ENCODE data around the gene NCR3LG1. TPM values are rescaled to one million over a fixed set of nuclear protein-coding genes. Genes with fewer than 3 reads are reported as not detected.
A peak's percentile ranks its signal among the peaks of the same experiment; 100 is the strongest.

The NCR3LG1 gene
- total and polyA plus RNA-seq, 2 donors (not counting 1 experiment from before 2014, with no cell fraction given) = 0.12 to 0.64 TPM

DNA sequence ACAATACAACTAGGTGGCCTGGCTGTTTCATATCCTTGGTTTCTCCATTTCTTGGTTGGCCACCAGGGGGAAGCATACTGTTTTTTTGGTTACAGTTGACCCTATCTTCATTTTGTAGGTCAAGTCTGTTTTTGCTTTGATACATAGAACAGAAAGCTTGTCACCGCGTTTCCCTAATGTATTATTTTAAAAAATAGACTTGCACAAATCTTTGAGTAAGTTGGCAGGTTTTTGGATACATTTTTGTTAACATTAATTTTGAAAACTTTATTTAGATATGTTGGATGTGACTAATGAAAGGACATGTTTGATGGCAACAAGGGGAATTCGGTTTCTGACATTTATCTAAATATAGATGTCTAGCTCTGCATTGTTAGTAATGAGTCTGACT, 3.0 kb downstream of the NCR3LG1 start:
- Histone ChIP-seq H3K4me1 (ENCODE audit: control insufficient read depth in 2 of 2, insufficient read depth in 2 of 2, low read length in 2 of 2) (peaks cover 29 to 34% of the 10 kb centered on the region in 2 donors), H2AFZ (ENCODE audit: insufficient read depth, low read depth, low read length, poor library complexity, severe bottlenecking) (no peak overlapping the region), H3K4me3 (ENCODE audit: control extremely low read depth in 1 of 5, extremely low read depth in 1 of 5, insufficient read depth in 1 of 5, low read depth in 2 of 5, low read length in 4 of 5) (no peak overlapping the region), H3K79me2 (ENCODE audit: control insufficient read depth, insufficient read depth, low read length) (no peaks in the 10 kb centered on the region), H3K36me3 (replicated peaks in 1 of 2; ENCODE audit: control extremely low read depth in 1 of 2, control insufficient read depth in 1 of 2, extremely low read depth in 1 of 2, insufficient read depth in 2 of 2, low read length in 1 of 2) (no peaks in the 10 kb centered on the region), H3K4me2 (replicated peaks; ENCODE audit: low read depth, low read length, poor library complexity, severe bottlenecking) (peak overlapping the region; percentile 99), H3K27ac (ENCODE audit: low read length in 2 of 2) (no peak overlapping the region), H3K9me3 (ENCODE audit: control extremely low read depth in 1 of 3, control insufficient read depth in 2 of 3, insufficient read depth in 1 of 3, low read length in 2 of 3) (peaks cover 0 to 22% (median 1%) of the 10 kb centered on the region in 3 donors), H3K9ac (ENCODE audit: low read length) (no peak overlapping the region), H3K27me3 (replicated peaks in 1 of 4; ENCODE audit: control extremely low read depth in 1 of 4, control insufficient read depth in 3 of 4, insufficient read depth in 4 of 4, low read length in 3 of 4) (peaks cover 0 to 34% (median 21%) of the 10 kb centered on the region in 4 experiments), H4K20me1 (ENCODE audit: control insufficient read depth, insufficient read depth, low read length, poor library complexity, severe bottlenecking) (no peaks in the 10 kb centered on the region)
- Mint-ChIP-seq H3K9me3 (ENCODE audit: insufficient read depth) (peaks cover 2% of the 10 kb centered on the region), H3K27ac (no peak overlapping the region), H3K4me1 (peaks cover 32% of the 10 kb centered on the region), H3K4me3 (peak overlapping the region; percentile 95), H3K27me3 (peaks cover 33% of the 10 kb centered on the region)
- no peak for TF ChIP-seq EZH2 (IDR thresholded peaks at IDR 0.05; ENCODE audit: borderline replicate concordance, insufficient read depth, low read depth, low read length, poor library complexity, severe bottlenecking)
- TF ChIP-seq, protein P1, sequence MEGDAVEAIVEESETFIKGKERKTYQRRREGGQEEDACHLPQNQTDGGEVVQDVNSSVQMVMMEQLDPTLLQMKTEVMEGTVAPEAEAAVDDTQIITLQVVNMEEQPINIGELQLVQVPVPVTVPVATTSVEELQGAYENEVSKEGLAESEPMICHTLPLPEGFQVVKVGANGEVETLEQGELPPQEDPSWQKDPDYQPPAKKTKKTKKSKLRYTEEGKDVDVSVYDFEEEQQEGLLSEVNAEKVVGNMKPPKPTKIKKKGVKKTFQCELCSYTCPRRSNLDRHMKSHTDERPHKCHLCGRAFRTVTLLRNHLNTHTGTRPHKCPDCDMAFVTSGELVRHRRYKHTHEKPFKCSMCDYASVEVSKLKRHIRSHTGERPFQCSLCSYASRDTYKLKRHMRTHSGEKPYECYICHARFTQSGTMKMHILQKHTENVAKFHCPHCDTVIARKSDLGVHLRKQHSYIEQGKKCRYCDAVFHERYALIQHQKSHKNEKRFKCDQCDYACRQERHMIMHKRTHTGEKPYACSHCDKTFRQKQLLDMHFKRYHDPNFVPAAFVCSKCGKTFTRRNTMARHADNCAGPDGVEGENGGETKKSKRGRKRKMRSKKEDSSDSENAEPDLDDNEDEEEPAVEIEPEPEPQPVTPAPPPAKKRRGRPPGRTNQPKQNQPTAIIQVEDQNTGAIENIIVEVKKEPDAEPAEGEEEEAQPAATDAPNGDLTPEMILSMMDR (IDR thresholded peaks at IDR 0.05) = peak; percentile 82
- ChIA-PET CTCF (interaction anchor here (0.8 to 2.7 kb wide), 10 partner anchors 10 to 173 kb away, joined by 3 to 12 read pairs (median 5); partner anchors contain the start of gene KCNJ11), POLR2A (interaction anchor here (0.7 kb wide), 1 partner anchor 250 kb away, joined by 3 read pairs; no protein-coding TSS in a partner anchor)
- intact Hi-C loops (cut with micrococcal nuclease) = loop anchor here (1.0 to 10.0 kb wide), 6 partner anchors 30 to 620 kb away; partner anchors contain the start of genes C11orf58 and RPS13
- DNase-seq (peak; percentile 80), ATAC-seq (ENCODE audit: low read depth) (no peak)
- WGBS (ENCODE audit: insufficient coverage) = no CpG with 5 or more reads among the region's 3 CpGs

DNA sequence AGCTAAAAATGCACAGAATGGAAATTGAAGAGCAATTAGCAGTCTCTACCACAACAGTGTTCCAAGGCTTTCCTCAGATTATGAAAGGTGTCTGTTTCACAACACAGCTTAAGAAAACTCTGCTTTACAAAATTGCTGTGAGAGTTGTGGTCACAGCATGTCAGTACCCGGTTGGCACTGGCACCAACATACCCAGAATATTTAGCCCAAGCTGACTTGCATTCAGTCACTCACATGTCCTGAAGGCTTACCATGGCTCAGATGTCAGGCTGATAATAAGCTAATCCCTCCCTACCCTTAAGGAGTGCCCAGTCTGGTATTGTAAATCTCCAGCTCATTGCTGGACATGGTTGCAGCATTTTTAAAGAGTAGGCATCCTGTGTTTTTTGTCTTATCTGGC, 14.9 kb downstream of the NCR3LG1 start:
- Histone ChIP-seq H3K4me2 (replicated peaks; ENCODE audit: low read depth, low read length, poor library complexity, severe bottlenecking) (no peak overlapping the region), H3K4me3 (ENCODE audit: control extremely low read depth in 1 of 5, extremely low read depth in 1 of 5, insufficient read depth in 1 of 5, low read depth in 2 of 5, low read length in 4 of 5) (no peak overlapping the region), H4K20me1 (ENCODE audit: control insufficient read depth, insufficient read depth, low read length, poor library complexity, severe bottlenecking) (no peaks in the 10 kb centered on the region), H3K36me3 (replicated peaks in 1 of 2; ENCODE audit: control extremely low read depth in 1 of 2, control insufficient read depth in 1 of 2, extremely low read depth in 1 of 2, insufficient read depth in 2 of 2, low read length in 1 of 2) (no peaks in the 10 kb centered on the region), H3K79me2 (ENCODE audit: control insufficient read depth, insufficient read depth, low read length) (no peaks in the 10 kb centered on the region), H3K27ac (ENCODE audit: low read length in 2 of 2) (no peak overlapping the region), H2AFZ (ENCODE audit: insufficient read depth, low read depth, low read length, poor library complexity, severe bottlenecking) (no peak overlapping the region), H3K9ac (ENCODE audit: low read length) (no peak overlapping the region), H3K9me3 (ENCODE audit: control extremely low read depth in 1 of 3, control insufficient read depth in 2 of 3, insufficient read depth in 1 of 3, low read length in 2 of 3) (peaks cover 0 to 26% (median 19%) of the 10 kb centered on the region in 3 donors), H3K4me1 (ENCODE audit: control insufficient read depth in 2 of 2, insufficient read depth in 2 of 2, low read length in 2 of 2) (no peaks in the 10 kb centered on the region), H3K27me3 (replicated peaks in 1 of 4; ENCODE audit: control extremely low read depth in 1 of 4, control insufficient read depth in 3 of 4, insufficient read depth in 4 of 4, low read length in 3 of 4) (peaks cover 0 to 3% (median 0%) of the 10 kb centered on the region in 4 experiments)
- Mint-ChIP-seq H3K27me3 (no peaks in the 10 kb centered on the region), H3K27ac (no peak overlapping the region), H3K9me3 (ENCODE audit: insufficient read depth) (peaks cover 16% of the 10 kb centered on the region), H3K4me3 (no peak overlapping the region), H3K4me1 (no peaks in the 10 kb centered on the region)
- ChIA-PET POLR2A (interaction anchor here (0.6 kb wide), 1 partner anchor 19 kb away, joined by 3 read pairs; no protein-coding TSS in a partner anchor), CTCF (interaction anchor here (0.5 to 2.7 kb wide), 5 partner anchors 12 to 581 kb away, joined by 3 to 22 read pairs (median 3); no protein-coding TSS in a partner anchor)
- 100% methylated on average over 1 of the region's 1 CpG for WGBS (ENCODE audit: insufficient coverage)
- no peak for TF ChIP-seq EZH2 (IDR thresholded peaks at IDR 0.05; ENCODE audit: borderline replicate concordance, insufficient read depth, low read depth, low read length, poor library complexity, severe bottlenecking)
- TF ChIP-seq, protein P1 (IDR thresholded peaks at IDR 0.05) = no peak
- no peak for ATAC-seq (ENCODE audit: low read depth)
- no peak for DNase-seq
- intact Hi-C loops (cut with micrococcal nuclease) = no loop called here
